Stromal cell of bone marrow (primary cell): ENCODE measurements around the gene TRIP6.

Experiments
- DNase-seq: peaks from one replicate; pipeline ENCODE4 v3.0.0-alpha.2; 2012; ENCODE audit warnings: low read depth

TRIP6 gene

GRCh38 chr7:100874577-100875355, 7.6 kb downstream of the TRIP6 start, which contains the start of gene SRRT:
SRRT (plus strand) TSS chr7:100875103; CDS start chr7:100875591, 488 bp downstream.
- DNase-seq, result peak; percentile 97

GRCh38 chr7:100875356-100875751, 8.2 kb downstream of the TRIP6 start:
- no peak for DNase-seq

GRCh38 chr7:100878013-100878412, 10.8 kb downstream of the TRIP6 start:
- DNase-seq, result no peak

- DNase-seq, result no peak
These were observed 11.5 kb downstream of the TRIP6 start for GRCh38 chr7:100878685-100879084.

GRCh38 chr7:100879685-100880261, 12.6 kb downstream of the TRIP6 start:
- no peak for DNase-seq

- DNase-seq, result no peak
These were observed 13.5 kb downstream of the TRIP6 start for GRCh38 chr7:100880645-100881044.

GRCh38 chr7:100881136-100881535, 13.9 kb downstream of the TRIP6 start:
- DNase-seq, result no peak

- no peak for DNase-seq
These were observed 15.0 kb downstream of the TRIP6 start for GRCh38 chr7:100882201-100882600.

GRCh38 chr7:100882785-100883526, 15.8 kb downstream of the TRIP6 start:
- DNase-seq, result no peak

- no peak for DNase-seq
These were observed 17.7 kb downstream of the TRIP6 start for GRCh38 chr7:100884736-100885439.

- no peak for DNase-seq
These were observed 18.4 kb downstream of the TRIP6 start for GRCh38 chr7:100885440-100886141.

- no peak for DNase-seq
These were observed 19.2 kb downstream of the TRIP6 start for GRCh38 chr7:100886142-100886935.

- no peak for DNase-seq
These were observed 19.8 kb downstream of the TRIP6 start for GRCh38 chr7:100886936-100887515.

GRCh38 chr7:100887516-100888290, 20.5 kb downstream of the TRIP6 start:
- DNase-seq, result no peak

- DNase-seq, result no peak
These were observed 21.3 kb downstream of the TRIP6 start for GRCh38 chr7:100888291-100888987.

GRCh38 chr7:100888988-100889750, 22.0 kb downstream of the TRIP6 start, which contains the start of gene UFSP1:
UFSP1 (minus strand) TSS chr7:100889715; CDS start chr7:100889271, 444 bp downstream.
- no peak for DNase-seq

GRCh38 chr7:100890653-100891567, 23.7 kb downstream of the TRIP6 start:
- no peak for DNase-seq
